AG10803 (cell line): Measurements from ENCODE around the gene PYDC1.
"Not testable (repeated sequence)": the region's sequence is repeated elsewhere in the genome, so short reads cannot be mapped to it uniquely, and the experiment has no call there.

ENCODE experiments used
- DNase-seq: peaks from one replicate; pipeline ENCODE4 v3.0.0; 2010; ENCODE audit warnings: low read depth
- H3K4me3 ChIP-seq: 2 replicates; pipeline ENCODE4 v1.5.1; 2011; ENCODE audit warnings: mild to moderate bottlenecking, low read length, control low read depth
- TF ChIP-seq, protein P1 (sequence below): conservative IDR thresholded peaks from 2 replicates; pipeline ENCODE4 v1.5.1; 2011; ENCODE audit warnings: mild to moderate bottlenecking, low read length, control low read depth, inconsistent platforms

PYDC1 gene

DNA sequence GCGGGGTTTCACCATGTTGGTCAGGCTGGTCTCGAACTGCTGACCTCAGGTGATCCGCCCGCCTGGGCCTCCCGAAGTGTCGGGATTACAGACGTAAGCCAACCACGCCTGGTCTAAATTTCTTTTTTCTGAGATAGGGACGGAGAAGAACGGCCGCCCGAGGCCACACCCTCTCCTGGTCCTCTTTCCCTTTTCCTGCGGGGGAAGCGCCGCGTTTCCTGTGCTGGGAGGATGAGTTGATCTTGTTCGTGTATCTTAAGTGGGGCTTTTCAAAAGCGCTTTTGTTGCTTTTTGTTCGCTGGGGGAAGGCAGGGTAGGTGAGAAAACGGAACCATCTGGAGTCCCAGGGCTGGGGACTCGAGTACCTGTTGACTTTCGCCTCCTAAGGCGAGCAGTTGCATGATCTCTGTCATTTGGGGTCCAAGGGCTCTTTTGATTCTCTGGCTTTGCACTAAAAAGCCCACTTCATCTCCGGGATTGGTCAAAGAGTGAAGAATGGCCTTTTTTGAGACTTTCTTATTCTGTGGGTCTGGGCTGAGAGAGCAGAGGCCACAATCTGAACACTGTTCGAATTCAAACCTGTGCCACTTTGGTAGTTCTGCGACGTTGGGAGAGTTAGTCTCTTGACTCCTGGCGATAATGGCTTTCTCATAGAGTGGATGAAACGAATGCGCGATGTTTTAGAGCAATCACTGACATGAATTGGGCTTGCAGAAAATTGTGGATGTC is 35.7 kb downstream of the PYDC1 start:
- TF ChIP-seq, protein P1, sequence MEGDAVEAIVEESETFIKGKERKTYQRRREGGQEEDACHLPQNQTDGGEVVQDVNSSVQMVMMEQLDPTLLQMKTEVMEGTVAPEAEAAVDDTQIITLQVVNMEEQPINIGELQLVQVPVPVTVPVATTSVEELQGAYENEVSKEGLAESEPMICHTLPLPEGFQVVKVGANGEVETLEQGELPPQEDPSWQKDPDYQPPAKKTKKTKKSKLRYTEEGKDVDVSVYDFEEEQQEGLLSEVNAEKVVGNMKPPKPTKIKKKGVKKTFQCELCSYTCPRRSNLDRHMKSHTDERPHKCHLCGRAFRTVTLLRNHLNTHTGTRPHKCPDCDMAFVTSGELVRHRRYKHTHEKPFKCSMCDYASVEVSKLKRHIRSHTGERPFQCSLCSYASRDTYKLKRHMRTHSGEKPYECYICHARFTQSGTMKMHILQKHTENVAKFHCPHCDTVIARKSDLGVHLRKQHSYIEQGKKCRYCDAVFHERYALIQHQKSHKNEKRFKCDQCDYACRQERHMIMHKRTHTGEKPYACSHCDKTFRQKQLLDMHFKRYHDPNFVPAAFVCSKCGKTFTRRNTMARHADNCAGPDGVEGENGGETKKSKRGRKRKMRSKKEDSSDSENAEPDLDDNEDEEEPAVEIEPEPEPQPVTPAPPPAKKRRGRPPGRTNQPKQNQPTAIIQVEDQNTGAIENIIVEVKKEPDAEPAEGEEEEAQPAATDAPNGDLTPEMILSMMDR = no peak
- DNase-seq = no peak
- peak overlapping the region; percentile 94 for H3K4me3 ChIP-seq

DNA sequence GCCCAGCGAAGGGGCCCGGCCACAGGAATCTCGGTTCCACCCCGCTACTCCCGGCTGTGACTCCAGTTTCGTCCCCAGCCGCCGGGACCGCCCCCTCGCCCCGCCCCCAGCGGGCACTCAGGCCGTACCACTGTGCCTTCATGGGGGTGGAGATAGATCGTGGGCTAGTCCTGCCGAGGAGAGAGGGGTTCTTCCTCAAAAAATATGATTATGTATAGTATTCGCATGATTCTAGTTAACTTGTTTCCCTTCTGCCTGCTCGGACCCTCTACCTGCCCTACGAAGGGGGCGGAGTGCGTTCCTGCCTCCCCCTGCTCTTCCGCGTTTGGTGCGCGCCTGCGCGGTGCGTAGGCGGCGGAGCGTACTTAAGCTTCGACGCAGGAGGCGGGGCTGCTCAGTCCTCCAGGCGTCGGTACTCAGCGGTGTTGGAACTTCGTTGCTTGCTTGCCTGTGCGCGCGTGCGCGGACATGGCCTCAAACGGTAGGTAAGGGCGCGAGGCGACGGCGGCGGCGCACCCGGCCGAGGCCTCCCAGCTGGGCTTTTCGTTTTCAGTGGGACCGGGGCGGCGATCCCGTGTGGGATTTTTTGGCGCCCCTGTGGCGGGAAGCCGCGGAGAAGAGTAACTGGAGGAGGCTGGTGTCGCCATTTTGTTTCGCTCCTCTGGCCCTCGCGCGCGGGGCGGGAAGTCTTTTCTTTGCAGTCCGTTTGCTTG is 37.0 kb downstream of the PYDC1 start, which contains the start of gene FUS:
Gene FUS (plus strand): TSS at position 393 of the 713 bp plus-strand sequence. CDS start 76 bp downstream, at position 469.
- peak within 1 kb of the TSS; percentile 94 for H3K4me3 ChIP-seq
- DNase-seq = peak; percentile 84
- TF ChIP-seq, protein P1 = no peak

DNA sequence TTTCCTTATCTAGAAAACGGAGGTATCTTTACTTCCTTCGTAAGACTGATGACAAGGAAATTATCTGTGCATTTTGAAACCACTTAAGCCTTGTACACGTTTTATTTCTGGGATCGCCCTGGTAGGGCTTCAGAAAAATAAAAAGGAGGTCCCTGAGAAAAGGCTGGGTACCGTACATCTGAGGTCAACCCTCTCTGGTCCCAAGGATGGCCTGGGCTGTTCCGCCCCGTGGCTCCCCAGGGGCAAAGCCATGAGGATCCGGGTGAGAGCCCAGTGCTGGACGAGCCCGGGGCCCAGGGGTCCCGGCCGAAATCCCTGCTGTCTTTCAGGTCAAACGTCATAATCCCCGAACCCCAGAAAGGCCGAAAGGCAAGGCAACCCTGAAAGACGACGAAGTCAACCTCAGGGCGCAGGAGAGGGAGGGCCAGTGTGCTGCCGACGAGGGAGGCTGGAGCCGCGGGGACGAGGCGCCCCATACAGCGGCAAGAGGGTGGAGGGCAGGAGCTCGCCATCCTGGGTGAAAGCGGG is 37.7 kb downstream of the PYDC1 start:
- TF ChIP-seq, protein P1 = no peak
- DNase-seq = no peak
- H3K4me3 ChIP-seq = peak overlapping the region; percentile 94

DNA sequence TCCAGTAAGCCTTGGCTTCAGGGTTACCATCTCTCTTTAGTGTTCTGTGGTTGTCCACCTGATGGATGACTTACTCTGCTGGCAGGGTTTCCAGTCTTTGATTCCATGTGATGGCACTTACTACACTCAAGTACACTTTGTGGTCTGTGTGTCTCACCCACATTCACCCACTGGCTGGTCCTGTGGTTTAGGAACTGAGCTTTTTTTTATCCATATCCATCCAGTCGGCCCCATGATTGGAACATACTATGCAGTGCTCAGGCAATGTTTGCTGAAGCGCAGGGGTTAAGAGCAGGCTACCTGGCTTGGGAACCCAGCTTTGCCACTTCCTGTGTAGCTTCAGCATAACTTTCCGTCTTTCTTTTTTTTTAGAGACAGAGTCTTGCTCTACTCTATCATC is 39.8 kb downstream of the PYDC1 start:
- DNase-seq = peak; percentile 43
- TF ChIP-seq, protein P1 = no peak

DNA sequence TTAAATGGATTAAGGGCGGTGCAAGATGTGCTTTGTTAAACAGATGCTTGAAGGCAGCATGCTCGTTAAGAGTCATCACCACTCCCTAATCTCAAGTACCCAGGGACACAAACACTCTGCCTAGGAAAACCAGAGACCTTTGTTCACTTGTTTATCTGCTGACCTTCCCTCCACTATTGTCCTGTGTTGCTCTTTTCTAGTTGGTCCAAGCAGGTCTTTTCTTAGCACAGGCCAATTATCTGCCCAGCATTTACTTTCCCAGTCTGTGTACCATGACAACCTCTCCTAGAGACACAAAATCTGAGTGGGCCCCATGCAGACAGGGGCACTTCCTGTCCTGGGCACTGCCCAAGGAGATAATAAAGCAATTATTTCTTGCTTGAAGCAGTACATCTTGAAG is 46.9 kb downstream of the PYDC1 start:
- H3K4me3 ChIP-seq, DNase-seq: not testable (repeated sequence)

More for the DNA sequence above, 39.8 kb downstream of the PYDC1 start:
- no peak overlapping the region for H3K4me3 ChIP-seq

DNA sequence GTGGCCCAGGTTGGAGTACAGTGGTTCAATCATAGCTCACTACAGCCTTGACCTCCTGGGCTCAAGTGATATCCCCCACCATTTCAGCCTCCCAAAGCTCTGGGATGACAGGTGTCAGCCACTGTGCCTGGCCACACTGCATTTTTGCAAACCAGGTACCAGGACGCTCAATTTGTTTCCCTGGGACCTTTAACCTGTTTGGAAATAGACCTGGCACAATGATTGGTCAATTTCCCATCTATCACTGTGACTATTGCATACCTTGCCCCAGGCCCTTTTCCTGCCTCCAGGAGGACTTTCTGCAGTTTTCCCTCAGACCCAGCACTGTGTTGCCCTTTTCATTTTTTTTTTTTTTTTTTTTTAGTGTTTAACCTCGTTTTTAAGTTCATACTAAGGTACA is 48.1 kb downstream of the PYDC1 start:
- no peak for DNase-seq
- TF ChIP-seq, protein P1 = no peak
- no peak overlapping the region for H3K4me3 ChIP-seq

DNA sequence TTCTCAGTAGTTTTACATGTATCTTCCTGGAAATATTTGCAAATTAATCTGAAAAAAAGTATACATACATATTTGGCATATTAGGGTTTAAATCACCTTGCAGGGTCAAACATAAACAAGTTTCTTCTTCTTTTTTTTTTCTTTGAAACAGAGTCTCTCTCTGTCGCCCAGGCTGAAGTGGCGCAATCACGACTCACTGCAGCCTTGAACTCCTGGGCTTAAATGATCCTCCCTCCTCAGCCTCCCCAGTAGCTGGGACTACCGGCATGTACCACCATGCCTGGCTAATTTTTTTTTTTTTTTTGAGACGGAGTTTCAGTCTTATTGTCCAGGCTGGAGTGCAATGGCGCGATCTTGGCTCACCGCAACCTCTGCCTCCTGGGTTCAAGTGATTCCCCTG is 49.6 kb downstream of the PYDC1 start:
- DNase-seq = no peak
- TF ChIP-seq, protein P1 = no peak
- no peak overlapping the region for H3K4me3 ChIP-seq
